GM19395 (cell line): ENCODE measurements around the gene LITAF.
"Not testable (repeated sequence)": the region's sequence is repeated elsewhere in the genome, so short reads cannot be mapped to it uniquely, and the experiment has no call there.

Source experiments
- ATAC-seq: cut with Tn5 transposase; IDR thresholded peaks from one replicate; pipeline ENCODE4 v1.9.1; 2021; ENCODE audit warnings: mild to moderate bottlenecking, moderate library complexity; ENCODE audit not compliant: unreplicated experiment

Gene LITAF

DNA sequence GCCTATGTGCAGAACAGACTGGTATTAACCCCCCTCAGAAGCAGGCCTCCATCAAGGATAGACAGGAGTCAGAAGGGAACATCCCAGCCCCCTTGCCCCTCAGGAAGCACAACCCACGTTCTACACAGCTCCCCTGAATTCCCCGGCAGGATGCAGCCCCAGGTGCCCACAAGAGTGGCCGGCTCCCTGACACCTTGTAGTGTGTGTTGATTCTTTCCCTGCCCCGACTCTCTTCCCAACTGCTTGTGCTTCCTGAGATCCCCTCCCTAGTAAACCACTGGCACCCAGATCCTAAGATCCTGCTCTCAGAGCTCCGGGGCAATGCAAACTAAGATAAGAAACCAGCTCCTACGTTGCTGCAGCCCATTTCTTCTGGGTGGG is 34.8 kb upstream of the LITAF start:
- ATAC-seq: no peak

DNA sequence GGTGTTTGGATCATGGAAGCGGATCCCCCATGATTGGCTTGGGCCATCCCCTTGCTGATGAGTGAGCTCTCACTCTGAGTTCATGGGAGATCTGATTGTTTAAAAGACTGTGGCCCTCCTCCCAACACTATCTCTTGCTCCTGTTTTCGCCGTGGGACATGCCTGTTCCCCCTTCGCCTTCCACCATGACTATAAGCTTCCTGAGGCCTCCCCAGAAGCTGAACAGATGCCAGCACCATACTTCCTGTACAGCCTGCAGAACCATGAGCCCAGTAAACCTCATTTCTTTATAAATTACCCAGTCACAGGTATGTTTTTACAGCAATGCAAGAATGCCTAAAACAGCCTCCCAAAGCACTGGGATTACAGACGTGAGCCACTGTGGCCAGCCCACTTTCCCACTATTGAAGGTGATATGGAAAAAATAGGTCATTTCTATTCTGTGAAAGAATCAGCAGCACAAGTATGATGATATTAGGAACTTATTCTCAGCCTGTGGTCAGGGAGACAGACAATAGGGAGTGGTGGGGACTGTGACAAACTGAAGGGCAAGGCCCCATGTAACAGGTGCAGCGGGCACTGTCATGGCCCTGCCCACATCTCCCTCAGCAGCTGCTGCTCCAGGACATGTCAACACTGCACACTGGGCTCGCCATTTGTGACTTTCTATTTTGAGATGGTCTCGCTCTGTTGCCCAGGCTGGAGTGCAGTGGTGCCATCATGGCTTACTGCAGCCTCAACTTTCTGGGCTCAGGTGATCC is 33.7 kb upstream of the LITAF start:
- no peak for ATAC-seq

DNA sequence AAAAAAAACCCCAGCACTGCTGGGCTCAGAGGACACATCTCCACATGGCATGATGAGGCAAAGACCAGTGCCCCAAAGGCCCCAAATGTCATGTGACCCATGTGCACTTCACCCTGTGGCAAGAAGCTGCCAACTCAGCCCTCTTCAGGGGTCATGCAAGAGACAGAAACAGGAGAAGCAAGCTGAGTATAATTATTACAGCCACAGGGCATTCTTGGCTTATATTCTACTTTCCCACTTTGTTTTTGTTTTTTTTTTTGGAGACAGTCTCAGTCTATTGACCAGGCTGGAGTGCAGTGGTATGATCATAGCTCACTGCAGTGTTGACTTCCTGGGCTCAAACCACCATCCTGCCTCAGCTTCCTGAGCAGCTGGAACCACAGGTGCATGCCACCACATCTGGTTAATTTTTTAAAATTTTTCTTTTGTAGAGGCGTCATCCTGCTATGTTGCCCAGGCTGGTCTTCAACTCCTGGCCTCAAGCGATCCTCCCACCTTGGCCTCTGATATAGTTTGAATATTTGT is 32.7 kb upstream of the LITAF start:
- peak; percentile 66 for ATAC-seq

DNA sequence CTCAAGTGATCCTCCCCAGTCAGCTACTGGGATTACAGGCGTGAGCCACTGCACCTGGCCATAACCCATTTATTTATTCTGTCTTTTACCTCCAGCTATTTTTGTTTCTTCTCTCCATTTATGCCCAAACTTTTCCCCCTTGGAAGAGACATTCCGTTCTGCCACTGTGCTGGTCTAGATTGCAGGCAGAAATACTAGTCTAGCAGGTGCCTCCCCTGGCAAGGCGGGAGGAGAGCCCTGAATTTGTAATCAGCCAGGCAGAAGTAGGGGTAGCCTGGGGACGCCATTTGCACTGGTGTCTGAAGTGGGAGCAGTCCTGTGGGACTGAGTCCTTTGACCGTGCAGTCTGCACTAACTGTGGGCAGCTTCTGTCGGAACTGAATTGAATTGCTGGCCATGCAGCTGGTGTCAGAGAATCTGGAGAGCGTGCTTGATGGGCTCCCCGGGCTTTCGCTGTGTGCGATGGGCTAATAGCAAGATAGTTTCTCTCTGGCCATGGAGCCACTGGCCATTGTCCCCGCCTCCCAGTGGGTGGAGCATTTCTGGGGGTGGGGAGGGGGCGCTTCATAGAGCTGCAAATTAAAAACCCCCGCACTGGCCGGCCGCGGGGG is 31.5 kb upstream of the LITAF start:
- no peak for ATAC-seq

DNA sequence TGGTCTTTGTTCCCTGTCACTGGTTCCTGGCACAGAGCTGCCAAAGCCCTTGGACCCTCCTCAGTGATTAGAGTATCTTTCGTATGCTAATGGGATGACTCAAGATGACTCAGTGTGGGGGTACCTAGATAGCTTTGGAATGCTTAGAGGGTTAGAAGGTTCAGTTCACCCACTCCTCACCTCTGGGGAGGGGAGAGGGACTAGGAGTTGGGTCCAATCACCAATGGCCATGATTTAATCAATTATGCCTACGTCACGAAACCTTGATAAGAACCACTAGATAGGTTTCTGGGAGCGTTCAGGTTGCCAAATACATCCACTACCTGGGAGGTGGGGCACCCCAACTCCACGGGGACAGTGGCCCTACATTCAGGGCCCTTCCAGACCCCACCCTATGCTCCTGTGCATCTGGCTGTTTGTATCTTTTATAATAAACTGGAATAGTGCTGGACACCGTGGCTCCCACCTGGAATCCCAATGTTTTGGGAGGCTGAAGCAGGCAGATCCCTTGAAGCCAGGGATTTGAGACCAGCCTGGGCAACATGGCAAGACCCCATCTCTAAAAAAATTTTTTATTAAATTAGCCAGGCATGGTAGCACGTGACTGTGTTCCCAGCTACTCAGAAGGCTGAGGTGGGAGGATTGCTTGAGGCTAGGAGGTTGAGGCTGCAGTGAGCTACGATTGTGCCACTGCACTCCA is 29.2 kb upstream of the LITAF start:
- no peak for ATAC-seq

DNA sequence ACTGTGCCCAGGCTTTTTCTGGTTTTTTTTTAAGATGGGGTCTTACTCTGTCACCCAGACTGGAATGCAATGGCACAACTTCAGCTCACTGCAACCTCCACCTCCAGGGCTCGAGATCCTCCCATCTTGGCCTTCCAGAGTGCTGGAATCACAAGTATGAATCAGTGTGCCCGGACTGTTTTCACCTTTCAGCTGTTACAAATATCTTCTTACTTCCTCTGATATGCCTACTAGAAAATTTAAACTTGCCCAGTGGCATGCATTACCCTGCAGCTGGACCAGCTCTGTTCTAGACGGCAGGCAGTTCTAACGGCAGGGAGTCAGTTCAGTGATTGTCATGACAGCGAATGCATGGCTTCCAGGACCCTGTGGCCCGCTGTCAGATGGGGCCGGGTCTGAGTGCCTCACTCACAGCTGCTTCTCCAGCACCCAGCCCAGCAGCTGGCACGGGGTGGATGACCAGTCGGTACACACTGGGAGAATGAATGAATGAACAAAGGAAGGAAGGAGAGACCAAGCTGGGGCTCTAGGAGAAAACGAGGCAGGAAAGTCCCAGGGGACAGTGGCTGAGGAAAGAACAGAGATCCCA is 28.0 kb upstream of the LITAF start:
- ATAC-seq: no peak

DNA sequence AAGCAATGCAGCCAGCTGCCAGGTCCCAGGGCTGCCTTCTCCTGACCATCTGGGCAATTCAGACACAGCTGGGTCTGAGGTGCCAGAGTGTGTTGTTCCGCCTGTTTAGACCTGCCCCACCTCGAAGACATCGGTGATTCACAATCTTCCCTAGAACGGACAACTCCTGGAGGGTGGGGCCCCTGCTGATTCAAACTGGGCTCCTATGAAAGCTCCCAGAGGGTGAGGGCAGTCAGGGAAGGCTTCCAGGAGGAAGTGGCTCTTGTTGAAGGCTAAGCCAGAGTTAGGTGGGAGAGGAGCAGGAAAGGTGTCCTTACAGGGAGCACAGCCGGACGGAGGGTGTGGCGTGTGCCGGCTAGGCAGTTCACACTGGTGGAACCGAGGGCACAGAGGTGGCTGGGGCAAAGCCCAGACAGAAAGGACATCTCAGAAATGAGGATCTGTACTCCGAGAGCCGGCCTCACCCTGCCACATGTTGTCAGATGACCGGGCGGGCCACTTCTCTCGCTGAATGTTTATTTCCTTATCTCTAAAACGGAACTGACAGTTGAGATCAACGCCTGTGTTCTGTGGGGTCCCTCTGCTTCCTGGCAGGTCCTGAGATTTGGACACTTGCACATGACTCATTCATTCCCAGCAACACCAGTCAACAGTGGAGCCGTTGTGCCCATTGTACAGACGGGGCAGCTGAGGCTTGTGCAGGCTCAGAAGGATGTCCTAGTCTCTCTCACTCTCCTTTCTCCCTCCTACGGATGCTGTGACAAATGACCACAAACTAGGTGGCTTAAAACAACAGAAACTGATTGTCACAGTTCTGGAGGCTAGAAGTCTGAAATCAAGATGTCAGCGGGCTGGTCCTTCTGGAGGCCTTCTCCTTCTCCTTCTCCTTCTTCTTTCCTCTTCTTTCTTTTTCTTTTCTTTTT is 26.9 kb upstream of the LITAF start:
- peak; percentile 67 for ATAC-seq

DNA sequence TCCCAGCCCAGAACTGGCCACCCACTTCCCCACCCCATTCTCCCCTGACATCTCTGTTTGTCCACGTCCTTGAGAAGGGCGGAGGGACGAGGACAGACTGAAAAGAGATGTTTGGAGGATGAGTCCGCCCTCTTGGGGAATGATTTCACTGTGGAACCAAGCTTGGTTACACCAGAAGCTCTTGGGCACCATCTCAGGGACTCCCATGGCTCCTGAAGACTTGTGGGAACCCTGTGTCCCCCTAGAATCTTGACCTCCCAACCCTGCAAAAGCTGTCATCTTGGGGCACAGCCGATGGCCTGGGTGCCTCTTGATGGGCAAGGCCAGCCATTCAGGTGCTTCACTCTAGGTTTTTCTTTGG is 25.9 kb upstream of the LITAF start:
- no peak for ATAC-seq

DNA sequence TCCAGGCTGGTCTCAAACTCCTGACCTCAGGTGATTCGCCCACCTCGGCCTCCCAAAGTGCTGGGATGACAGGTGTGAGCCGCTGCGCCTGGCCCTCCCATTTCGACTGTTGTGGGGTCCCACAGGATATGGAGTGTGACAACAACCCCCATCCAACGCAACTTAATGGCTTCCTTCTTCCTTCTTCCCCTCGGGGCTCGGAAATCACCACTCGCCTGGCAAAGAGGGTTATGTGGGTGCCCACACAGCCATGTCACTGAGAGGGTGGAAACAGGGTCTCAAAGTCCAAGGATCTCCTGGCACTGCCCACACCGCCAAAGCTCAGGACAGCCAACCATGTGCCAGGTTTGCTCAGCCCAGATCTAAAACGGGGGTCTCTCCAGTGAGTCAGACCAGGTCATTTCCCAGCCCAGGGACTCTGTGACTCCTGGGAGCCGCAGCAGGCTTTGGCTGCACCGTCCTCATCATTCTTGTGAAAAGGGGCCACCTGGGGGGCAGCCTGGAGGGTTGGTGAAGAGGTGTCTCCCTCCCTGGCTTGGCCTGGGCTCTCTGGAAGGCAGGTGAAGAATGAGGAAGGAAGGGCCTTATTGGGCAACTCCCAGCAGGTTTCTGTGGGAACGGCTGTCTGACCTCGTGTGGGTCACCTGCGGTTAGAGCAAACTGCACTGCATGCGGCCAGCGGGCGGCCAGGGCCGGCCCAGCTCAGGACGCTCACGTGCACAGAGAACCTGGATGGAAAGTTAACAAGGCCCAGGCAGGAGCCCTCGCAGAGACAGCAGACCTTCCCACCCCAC is 25.3 kb upstream of the LITAF start:
- no peak for ATAC-seq

DNA sequence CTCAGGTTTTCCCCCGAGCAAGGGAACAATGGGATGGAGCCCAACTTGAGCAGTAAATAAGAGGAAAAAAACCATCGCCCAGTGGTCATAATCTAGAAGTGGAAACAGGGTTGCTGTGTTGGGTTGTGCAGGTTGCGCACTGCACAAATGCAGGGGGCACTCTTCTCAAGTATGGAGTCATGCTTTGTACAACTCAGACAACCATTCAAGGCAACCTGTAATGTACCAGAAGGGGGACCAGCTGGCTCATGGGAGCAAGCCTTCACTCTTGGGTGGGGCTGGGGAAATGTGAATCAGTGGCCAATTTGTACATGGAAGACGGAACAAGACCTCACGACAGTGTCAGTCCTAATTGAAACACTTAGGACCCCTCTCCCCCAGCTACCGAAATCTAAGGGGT is 23.9 kb upstream of the LITAF start:
- no peak for ATAC-seq

DNA sequence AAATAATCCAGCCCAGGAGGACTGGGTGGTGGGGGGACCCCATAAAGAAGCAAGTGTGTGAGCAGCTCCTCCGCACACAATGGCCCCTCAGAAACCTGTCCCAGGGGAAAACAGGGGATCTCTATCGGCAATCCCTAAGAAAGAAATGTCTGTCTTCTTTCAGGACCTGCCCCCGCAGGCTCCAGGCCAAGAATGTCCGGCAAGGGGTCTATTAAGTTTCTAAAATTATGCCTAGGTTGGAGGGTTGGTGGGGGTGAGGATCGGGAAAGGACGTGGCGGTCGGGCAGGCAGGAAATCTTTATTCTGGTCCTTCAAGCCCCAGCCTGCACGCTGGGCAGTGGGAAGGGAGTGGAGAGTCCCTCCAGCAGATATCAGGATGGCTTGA is 23.4 kb upstream of the LITAF start:
- no peak for ATAC-seq

DNA sequence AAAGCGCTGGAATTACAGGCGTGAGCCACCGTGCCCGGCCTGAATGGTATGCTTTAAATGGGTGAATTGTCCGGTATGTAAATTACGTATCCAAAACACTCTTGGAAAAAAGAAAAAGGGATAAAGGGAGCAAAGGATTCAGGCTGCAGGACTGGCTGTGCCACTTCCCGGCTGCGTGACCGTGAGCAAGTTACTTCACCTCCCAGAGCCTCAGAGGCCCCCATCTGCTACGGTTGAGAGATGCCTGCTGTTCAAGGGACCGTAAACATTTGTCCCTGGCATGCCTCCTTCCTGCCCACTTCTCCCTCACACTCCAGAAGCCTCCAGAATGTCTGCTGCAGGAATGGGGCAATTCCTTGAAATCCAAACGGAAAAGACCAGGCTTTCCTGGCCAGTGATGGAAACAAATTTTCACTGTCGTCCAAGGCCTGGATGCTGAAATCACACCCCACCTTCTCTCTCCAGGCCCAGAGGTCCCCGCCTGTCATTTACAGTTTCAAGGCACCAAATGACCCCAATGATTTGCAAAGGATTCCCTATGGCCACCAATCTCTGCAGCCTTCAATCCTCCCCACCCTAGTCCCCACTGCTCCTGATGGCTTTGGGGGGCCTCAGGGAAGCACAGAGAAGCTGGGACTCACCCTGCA is 22.9 kb upstream of the LITAF start:
- no peak for ATAC-seq

DNA sequence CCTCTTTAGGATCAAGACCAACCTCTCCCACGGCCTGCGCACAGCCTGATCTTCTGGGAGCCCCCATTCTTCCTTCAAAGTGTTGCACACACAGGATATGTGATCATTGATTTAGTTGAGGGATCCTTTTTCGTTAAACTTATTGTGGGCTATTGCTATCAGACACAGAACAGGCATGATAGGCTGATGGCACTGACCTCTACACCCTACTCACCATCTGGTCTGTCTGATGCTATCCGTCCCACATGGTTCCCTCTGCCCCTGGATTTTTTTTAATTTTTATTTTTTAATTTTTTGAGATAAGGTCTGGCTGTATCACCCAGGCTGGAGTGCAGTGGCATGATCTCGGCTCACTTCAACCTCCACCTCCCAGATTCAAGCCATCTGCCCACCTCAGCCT is 19.2 kb upstream of the LITAF start:
- ATAC-seq: no peak

DNA sequence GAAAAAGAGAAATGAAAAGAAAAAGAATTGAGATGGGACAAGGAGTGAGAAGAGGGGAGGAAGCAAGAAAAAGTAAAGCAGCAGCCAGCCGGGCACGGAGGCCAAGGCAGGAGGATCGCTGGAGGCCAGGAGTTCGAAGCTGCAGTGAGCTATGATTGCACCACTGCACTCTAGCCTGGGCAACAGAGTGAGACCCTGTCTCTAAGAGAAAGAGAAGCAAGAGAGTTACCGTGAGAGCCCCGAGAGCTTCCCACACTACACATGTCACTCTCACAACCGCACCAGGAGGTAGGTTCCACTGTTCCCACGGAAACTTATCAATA is 18.8 kb upstream of the LITAF start:
- no peak for ATAC-seq

DNA sequence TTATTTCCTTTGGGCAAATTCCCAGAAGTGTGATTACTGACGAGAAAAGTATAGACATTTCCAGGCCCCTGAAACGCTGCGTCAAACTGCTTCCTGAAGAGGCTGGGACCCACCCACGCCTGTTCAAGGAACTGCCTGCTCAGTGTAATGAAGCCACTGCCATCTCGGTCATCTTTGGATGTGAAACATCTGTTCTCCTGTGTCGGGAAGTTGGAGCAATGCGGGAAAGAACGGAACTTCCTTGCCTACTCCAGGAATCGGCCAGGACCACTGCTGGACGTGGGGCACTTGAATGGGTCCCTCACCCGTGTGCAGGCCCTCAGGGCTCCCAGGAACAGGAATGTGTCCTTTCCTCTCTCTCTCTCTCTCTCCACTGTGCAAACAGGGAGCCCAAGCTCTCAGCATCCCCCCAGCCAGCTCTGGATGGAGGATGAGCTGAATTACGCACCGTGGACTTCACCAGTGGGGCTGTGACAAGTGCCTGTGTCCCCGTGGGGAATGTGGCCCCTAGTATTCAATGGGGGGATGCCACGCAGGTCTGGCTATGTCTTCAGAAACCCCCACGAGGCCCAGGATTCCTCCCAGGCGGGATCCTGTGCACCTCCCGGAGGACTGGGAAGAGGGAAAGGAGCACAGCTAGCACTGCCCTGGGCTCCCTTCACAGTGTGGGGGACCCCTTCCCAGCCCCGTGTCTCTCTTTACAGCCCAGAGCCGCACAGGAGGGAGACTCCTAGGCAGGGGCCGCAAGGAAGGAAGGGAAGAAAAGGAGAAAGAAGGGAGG is 18.3 kb upstream of the LITAF start:
- ATAC-seq: no peak

DNA sequence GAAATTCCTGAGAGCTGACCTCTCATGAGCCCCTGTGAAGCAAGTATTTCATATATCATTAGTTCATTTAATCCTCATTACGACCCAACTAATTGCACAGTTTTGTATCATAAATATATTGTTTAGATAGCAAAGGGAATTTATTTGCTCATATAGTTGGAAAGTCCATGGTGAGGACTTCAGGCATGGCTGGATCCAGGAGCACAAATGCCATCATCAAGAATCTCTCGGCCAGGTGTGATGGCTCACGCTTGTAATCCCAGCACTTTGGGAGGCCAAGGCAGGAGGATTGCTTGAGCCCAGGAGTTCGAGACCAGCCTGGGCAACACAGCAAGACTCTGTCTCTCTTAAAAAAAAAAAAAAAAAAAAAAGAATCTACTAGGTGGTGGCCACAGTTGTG is 17.6 kb upstream of the LITAF start:
- not testable (repeated sequence) for ATAC-seq

DNA sequence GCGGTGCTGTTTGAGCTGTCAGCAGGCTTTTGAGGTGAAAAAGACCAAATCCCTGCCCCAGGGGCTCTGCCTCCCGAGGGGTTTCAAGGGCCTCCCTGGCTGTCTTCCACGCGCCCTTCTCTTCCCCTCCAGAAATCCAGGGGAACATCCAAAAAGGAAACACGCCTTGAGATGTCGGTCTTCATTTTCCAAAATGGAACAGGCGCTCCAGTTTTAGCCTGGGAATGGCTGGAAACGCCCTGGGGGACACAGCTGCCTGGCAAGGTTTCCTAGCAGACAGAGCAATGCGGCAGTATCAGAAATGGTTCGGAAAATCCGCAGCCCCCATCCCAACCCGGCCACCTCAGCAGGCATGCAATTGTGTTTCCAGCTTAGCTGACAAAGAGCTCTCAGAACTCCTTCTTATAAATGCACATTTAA is 16.6 kb upstream of the LITAF start:
- ATAC-seq: no peak

DNA sequence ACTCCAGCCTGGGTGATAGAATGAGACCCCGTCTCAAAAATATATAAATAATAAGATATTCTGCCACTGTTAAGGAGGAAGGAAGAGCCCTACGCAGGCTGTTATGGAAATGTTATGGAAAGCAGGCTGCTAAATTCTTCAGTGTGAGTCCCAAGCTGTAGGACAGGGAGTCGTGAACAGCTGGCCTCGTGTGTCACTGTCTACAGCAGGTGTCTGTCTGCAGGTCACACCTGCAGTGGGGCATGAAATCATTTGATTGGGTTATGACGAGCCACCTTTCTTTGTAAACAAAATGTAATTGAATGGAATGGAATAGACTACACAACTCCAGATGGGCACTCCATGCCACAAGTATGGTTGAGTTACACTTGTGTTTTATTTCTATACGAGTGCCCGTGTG is 15.6 kb upstream of the LITAF start:
- ATAC-seq: no peak

DNA sequence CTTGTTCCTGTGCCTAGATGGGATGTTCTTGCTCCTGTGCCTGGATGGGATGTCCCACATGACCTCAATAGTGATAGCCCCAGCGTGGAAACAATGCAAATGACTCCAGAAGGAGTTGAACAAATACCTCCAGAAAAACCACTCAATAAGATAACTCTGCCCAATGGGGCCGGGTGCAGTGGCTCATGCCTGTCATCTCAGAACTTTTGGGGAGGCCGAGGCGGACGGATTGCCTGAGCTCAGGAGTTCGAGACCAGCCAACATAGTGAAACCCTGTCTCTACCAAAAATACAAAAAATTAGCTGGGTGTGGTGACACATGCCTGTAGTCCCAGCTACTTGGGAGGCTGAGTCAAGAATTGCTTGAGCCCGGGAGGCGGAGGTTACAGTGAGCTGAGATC is 15.2 kb upstream of the LITAF start:
- ATAC-seq: no peak
